ENCODE results near the gene COPS9.

COPS9 gene

GRCh38 chr2:240132651-240132980 lies 3.5 kb downstream of the COPS9 start:
- TF ChIP-seq CTCF (IDR thresholded peaks at IDR 0.05; ENCODE audit: low read depth, low read length), result no peak
- DNase-seq (ENCODE audit: extremely low read depth, low read depth), result no peak

- TF ChIP-seq CTCF (IDR thresholded peaks at IDR 0.05; ENCODE audit: low read depth, low read length), result no peak; the same call in 1 of the 2 replicates
- no peak for DNase-seq (ENCODE audit: extremely low read depth, low read depth)
These were observed 4.0 kb downstream of the COPS9 start for GRCh38 chr2:240131941-240132650.

DNA sequence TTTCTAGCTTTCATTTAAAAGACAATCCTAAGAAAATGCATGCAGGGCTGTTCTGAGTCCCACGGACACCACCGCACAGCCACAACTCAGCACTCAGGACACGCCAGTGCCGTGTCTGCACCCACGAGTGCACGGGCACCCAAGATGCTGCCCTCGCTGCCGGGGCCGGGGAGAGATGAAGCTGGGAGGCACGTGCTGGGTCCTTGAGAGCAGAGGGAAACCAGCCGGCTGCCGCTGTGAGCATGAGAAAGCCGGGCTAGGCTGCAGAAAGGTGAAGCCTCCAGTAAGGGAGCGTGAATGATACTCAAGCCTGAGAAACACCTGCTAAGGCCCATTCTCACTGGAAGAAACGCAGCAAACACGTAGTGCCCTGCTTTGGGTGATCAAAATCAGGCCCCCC lies 4.8 kb downstream of the COPS9 start:
- no peak for DNase-seq (ENCODE audit: extremely low read depth, low read depth)
- no peak for TF ChIP-seq CTCF (IDR thresholded peaks at IDR 0.05; ENCODE audit: low read depth, low read length)

DNA sequence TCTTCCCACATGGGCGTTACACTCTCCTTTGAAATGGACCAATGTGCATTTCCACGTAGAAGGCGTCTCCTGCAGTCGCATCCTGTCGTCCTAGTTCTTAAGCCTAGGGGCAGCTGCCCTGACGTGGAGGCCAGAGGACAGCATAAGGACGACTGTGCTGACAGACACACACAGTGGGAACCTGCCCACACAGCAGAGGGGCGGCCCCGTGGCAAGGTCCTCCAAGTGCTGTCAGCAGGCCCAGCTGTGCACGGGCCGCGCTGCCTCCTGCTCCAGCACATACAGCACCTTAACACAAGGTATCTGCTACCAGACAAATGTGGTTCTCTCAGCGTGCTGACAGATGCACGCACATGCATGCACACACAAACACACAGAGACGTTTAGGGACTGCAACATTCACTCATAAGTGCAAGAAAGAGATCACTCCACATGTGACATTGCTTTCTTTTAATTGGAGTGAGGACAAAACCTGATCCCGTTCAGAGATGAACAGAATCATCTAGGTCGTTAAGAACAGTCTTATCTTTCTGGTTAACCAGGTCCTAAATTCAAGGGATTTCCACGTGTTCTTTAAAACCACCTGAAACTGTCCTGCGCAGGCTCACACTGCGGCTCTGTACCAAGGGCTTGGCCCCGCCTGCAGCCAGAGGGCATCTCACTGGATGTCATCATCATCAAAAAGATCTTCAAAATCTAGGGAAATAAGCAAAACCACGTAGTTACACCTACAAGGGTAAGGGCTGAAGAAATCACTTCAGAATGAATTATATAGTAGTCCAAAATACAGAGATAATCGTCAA lies 5.5 kb downstream of the COPS9 start:
- no peak for DNase-seq (ENCODE audit: extremely low read depth, low read depth)

GRCh38 chr2:240129731-240130392 lies 6.2 kb downstream of the COPS9 start:
- TF ChIP-seq CTCF (IDR thresholded peaks at IDR 0.05; ENCODE audit: low read depth, low read length), result no peak
- DNase-seq (ENCODE audit: extremely low read depth, low read depth), result no peak

More for the DNA sequence above, 5.5 kb downstream of the COPS9 start:
- no peak for TF ChIP-seq CTCF (IDR thresholded peaks at IDR 0.05; ENCODE audit: low read depth, low read length)

GRCh38 chr2:240129311-240129710 lies 6.8 kb downstream of the COPS9 start:
- no peak for TF ChIP-seq CTCF (IDR thresholded peaks at IDR 0.05; ENCODE audit: low read depth, low read length)
- no peak for DNase-seq (ENCODE audit: extremely low read depth, low read depth)

Measured in AG09319 (cell line).